Measurements from ENCODE around the gene RB1. TPM values are rescaled to one million over a fixed set of nuclear protein-coding genes. Genes with fewer than 3 reads are reported as not detected.

Gene RB1
- total RNA-seq, 2 donors from 2014 or later: 42.1 to 43.7 TPM

- Histone ChIP-seq H3K9me3 (no peaks in the 10 kb centered on the region), H3K4me3 (no peak overlapping the region), H3K27ac (no peak overlapping the region), H3K4me1 (replicated peaks) (peaks cover 2% of the 10 kb centered on the region), H3K36me3 (no peaks in the 10 kb centered on the region), H3K27me3 (replicated peaks; ENCODE audit: insufficient read depth) (no peaks in the 10 kb centered on the region)
- DNase-seq (ENCODE audit: low spot score): no peak
- TF ChIP-seq POLR2AphosphoS5 (IDR thresholded peaks at IDR 0.05): no peak
- TF ChIP-seq CTCF (IDR thresholded peaks at IDR 0.05): no peak
- no peak for TF ChIP-seq POLR2A (IDR thresholded peaks at IDR 0.05)
- WGBS: 84% methylated on average over 3 of the region's 3 CpGs
- intact Hi-C loops (cut with DNase I): no loop called here
These were observed 89.6 kb downstream of the RB1 start for GRCh38 chr13:48393030-48393697.

- Histone ChIP-seq H3K27ac (no peak overlapping the region), H3K4me1 (replicated peaks) (peaks cover 2% of the 10 kb centered on the region), H3K9me3 (no peaks in the 10 kb centered on the region), H3K36me3 (no peaks in the 10 kb centered on the region), H3K27me3 (replicated peaks; ENCODE audit: insufficient read depth) (no peaks in the 10 kb centered on the region), H3K4me3 (no peak overlapping the region)
- no peak for DNase-seq (ENCODE audit: low spot score)
- intact Hi-C loops (cut with DNase I): no loop called here
- TF ChIP-seq CTCF (IDR thresholded peaks at IDR 0.05) (no peak), POLR2A (IDR thresholded peaks at IDR 0.05) (no peak), POLR2AphosphoS5 (IDR thresholded peaks at IDR 0.05) (no peak)
- 94% methylated on average over 2 of the region's 2 CpGs for WGBS
These were observed 90.1 kb downstream of the RB1 start for GRCh38 chr13:48393698-48394085.

- no peak for DNase-seq (ENCODE audit: low spot score)
- no peaks in the 10 kb centered on the region for H3K36me3 ChIP-seq
- no peak overlapping the region for H3K27ac ChIP-seq
- no peak overlapping the region for H3K4me3 ChIP-seq
- 49% methylated on average over 1 of the region's 1 CpG for WGBS
- H3K9me3 ChIP-seq: no peaks in the 10 kb centered on the region
- no peaks in the 10 kb centered on the region for H3K27me3 ChIP-seq (replicated peaks; ENCODE audit: insufficient read depth)
- H3K4me1 ChIP-seq (replicated peaks): peaks cover 9% of the 10 kb centered on the region
- TF ChIP-seq POLR2A (IDR thresholded peaks at IDR 0.05): no peak
- no peak for TF ChIP-seq POLR2AphosphoS5 (IDR thresholded peaks at IDR 0.05)
- no peak for TF ChIP-seq CTCF (IDR thresholded peaks at IDR 0.05)
- intact Hi-C loops (cut with DNase I): no loop called here
These were observed 94.2 kb downstream of the RB1 start for GRCh38 chr13:48397744-48398143.

- Histone ChIP-seq H3K4me3 (no peak overlapping the region), H3K9me3 (no peaks in the 10 kb centered on the region), H3K27me3 (replicated peaks; ENCODE audit: insufficient read depth) (no peaks in the 10 kb centered on the region), H3K27ac (peak overlapping the region; percentile 0 to 30), H3K36me3 (no peaks in the 10 kb centered on the region), H3K4me1 (replicated peaks) (peaks cover 9% of the 10 kb centered on the region)
- intact Hi-C loops (cut with DNase I): no loop called here
- no peak for DNase-seq (ENCODE audit: low spot score)
- TF ChIP-seq CTCF (IDR thresholded peaks at IDR 0.05) (no peak), POLR2AphosphoS5 (IDR thresholded peaks at IDR 0.05) (no peak), POLR2A (IDR thresholded peaks at IDR 0.05) (no peak)
These were observed 95.0 kb downstream of the RB1 start for GRCh38 chr13:48398450-48399095.
